Ascending aorta (tissue), 2 donors: ENCODE results near the gene SPDEF. TPM values are rescaled to one million over a fixed set of nuclear protein-coding genes. Genes with fewer than 3 reads are reported as not detected.

ENCODE experiments used
- DNase-seq, 2 donors: peaks; one replicate each; pipeline ENCODE4 v3.0.0-alpha.2; 2019; ENCODE audit warnings: low spot score in 2 of 2
- H3K27ac ChIP-seq, 2 donors: fragments of 200-600 bp; sonication (generic); one replicate each; pipeline ENCODE4 v1.5.1; 2016 to 2017; ENCODE audit warnings: mild to moderate bottlenecking in 1 of 2
- H3K27me3 ChIP-seq: fragments of 200-600 bp; sonication (generic); one replicate; pipeline ENCODE4 v1.5.1; 2017
- H3K36me3 ChIP-seq, 2 donors: fragments of 200-600 bp; sonication (generic); one replicate each; pipeline ENCODE4 v1.5.1; 2016
- H3K4me1 ChIP-seq, 2 donors: fragments of 200-600 bp; sonication (generic); one replicate each; pipeline ENCODE4 v1.5.1; 2016 to 2017; ENCODE audit warnings: mild to moderate bottlenecking in 1 of 2
- H3K4me3 ChIP-seq, 2 donors: fragments of 200-600 bp; sonication (generic); one replicate each; pipeline ENCODE4 v1.5.1; 2016 to 2017; ENCODE audit warnings: mild to moderate bottlenecking in 1 of 2
- H3K9me3 ChIP-seq, 2 donors: fragments of 200-600 bp; sonication (generic); one replicate each; pipeline ENCODE4 v1.5.1; 2016
- intact Hi-C: fragments of 100-400 bp; cut with DNase I; formaldehyde crosslinking; loops from one replicate; pipeline ENCODE4 v1.15.1; 2023
- total RNA-seq: library from RNA; depleted of rRNA; stranded (reverse); fragments of >200 nt; gene quantifications from one replicate; pipeline ENCODE4 v1.1.0, GENCODE V29; 2016
- TF ChIP-seq, protein P1 (sequence below), 3 experiments: fragments of 200-600 bp in 2 of 3; fragments of 450-650 bp in 1 of 3; sonication (generic) in 2 of 3; IDR thresholded peaks; one replicate each; pipeline ENCODE4 v1.5.1; 2016 to 2019; ENCODE audit warnings: antibody characterized with exemption in 3 of 3, mild to moderate bottlenecking in 1 of 3, moderate library complexity in 1 of 3

The SPDEF gene
- total RNA-seq, 1 donor from 2014 or later, result not detected

DNA sequence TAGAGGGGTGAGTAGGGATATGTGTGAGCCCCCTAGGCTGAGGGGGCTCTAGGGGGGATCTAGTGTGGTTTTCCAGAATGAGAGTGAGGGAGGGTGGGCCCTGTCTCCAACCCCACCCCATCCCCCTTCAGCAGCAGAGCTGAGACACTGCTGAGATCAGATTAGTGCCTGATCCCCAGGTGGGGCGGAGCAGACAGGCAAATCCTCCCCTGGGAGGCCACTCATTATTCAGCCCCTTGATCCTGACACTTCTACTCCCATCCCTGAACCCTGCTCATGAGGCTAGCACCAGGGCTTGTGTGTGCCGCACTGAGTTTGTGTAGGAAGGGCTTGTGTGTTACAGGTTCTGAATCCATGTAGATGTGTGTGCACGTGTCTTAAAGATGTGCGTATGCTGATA lies 42.5 kb downstream of the SPDEF start:
- H3K9me3 ChIP-seq, result no peaks in the 10 kb centered on the region
- H3K4me3 ChIP-seq, result no peak overlapping the region
- intact Hi-C loops, result no loop called here
- no peaks in the 10 kb centered on the region for H3K36me3 ChIP-seq
- TF ChIP-seq, protein P1, sequence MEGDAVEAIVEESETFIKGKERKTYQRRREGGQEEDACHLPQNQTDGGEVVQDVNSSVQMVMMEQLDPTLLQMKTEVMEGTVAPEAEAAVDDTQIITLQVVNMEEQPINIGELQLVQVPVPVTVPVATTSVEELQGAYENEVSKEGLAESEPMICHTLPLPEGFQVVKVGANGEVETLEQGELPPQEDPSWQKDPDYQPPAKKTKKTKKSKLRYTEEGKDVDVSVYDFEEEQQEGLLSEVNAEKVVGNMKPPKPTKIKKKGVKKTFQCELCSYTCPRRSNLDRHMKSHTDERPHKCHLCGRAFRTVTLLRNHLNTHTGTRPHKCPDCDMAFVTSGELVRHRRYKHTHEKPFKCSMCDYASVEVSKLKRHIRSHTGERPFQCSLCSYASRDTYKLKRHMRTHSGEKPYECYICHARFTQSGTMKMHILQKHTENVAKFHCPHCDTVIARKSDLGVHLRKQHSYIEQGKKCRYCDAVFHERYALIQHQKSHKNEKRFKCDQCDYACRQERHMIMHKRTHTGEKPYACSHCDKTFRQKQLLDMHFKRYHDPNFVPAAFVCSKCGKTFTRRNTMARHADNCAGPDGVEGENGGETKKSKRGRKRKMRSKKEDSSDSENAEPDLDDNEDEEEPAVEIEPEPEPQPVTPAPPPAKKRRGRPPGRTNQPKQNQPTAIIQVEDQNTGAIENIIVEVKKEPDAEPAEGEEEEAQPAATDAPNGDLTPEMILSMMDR (IDR thresholded peaks at IDR 0.05), result no peak
- no peak overlapping the region for H3K27ac ChIP-seq
- H3K4me1 ChIP-seq, result no peaks in the 10 kb centered on the region
- no peaks in the 10 kb centered on the region for H3K27me3 ChIP-seq
- no peak for DNase-seq

DNA sequence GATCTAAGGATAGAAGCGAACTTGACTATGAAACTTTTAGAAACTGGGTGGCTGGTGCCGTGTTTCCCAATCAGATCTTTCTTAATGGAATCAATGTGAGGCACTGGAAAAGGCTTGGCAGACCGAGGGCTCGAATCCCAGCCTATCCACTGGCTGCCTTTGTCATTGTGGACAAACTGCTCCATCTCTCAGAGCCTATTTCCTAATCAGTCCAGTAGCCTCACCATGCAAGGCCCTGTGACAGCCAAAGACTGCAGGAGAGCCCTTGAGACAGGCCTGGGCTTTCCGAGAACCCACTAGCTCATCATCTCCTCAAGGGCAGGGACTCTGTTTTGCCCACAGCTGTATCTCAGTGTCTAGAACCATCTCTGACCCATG lies 43.4 kb downstream of the SPDEF start:
- no peaks in the 10 kb centered on the region for H3K27me3 ChIP-seq
- H3K36me3 ChIP-seq, result no peaks in the 10 kb centered on the region
- no peak overlapping the region for H3K27ac ChIP-seq
- no peak for DNase-seq
- TF ChIP-seq, protein P1 (IDR thresholded peaks at IDR 0.05), result no peak
- no peak overlapping the region for H3K4me3 ChIP-seq
- H3K4me1 ChIP-seq, result no peaks in the 10 kb centered on the region
- intact Hi-C loops, result no loop called here
- H3K9me3 ChIP-seq, result no peaks in the 10 kb centered on the region

DNA sequence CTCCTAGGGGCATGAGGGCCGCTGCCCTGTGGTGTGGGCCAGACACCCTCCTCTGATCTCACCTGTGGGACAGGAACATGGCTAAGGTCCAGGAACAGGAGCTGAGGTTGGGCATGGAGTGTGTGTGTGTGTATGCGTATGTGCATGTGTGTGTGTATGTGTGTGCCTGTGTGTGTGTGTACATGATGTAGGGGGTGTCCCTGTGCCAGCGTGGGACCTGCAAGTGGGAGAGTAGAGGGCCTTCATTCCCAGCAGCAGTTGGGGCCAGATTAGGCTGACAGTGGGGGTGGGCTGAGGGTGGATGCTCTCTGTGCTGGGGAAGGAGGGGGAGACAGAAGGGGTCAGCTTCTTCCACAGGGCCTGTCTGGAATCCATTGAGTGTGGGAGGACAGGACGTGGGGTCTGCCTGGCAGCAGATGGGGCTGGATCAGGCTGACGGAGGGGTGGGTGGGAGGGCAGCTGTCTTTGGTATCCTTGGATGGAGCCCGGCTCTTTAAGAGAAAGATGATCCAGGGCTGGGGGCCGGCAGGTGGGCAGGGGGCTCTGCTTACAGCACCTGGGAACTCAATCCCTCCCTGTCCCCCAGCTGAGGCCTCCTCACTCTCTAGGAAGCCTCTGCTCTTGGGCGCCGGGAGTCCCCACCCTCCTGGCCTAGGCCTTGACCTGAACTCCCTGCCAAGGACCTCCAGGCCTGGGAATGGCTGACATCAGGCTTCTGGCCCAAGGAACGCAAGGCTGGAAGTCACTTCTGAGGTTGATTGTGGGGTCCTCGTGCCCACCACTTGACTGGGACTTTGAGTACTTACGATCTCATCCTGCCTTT lies 44.0 kb downstream of the SPDEF start:
- no peak for DNase-seq
- intact Hi-C loops, result no loop called here
- TF ChIP-seq, protein P1 (IDR thresholded peaks at IDR 0.05), result no peak
- Histone ChIP-seq H3K27ac (no peak overlapping the region), H3K9me3 (no peaks in the 10 kb centered on the region), H3K27me3 (no peaks in the 10 kb centered on the region), H3K4me3 (no peak overlapping the region), H3K4me1 (no peaks in the 10 kb centered on the region), H3K36me3 (no peaks in the 10 kb centered on the region)

DNA sequence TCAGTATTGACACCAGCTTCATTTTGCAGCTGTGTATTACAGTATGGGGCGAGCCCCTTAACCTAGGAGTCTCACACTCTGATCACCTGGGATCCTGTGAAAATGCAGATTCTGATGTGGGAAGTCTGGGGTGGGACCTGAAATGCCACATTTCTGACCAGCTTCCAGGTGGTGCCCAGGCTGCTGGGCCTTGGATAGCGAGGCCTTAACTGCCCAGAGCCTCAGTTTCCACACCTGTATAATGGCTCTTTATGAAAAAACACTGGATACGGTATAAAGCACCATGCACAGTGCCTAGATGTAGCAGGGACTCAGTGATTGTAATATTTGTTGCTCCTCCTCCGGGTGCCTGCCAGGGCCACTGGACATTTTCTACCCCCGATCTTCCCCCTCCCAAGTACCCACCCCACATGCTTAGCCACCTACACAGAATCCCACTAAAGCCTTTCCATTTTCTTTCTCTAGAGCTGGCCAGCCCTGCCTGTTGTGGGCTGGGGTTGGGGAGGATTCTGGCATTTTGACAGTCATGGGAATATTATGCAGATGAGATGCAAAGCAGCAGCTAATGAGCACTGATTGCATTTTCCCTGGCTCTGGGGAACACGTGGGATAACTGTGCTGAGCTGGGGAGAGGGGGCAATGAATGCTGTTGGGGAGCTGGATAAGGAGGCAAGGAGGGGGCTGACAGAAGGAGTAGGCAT lies 44.8 kb downstream of the SPDEF start:
- H3K27me3 ChIP-seq, result no peaks in the 10 kb centered on the region
- H3K4me3 ChIP-seq, result no peak overlapping the region
- TF ChIP-seq, protein P1 (IDR thresholded peaks at IDR 0.05), result no peak
- H3K36me3 ChIP-seq, result no peaks in the 10 kb centered on the region
- H3K4me1 ChIP-seq, result no peaks in the 10 kb centered on the region
- H3K9me3 ChIP-seq, result no peaks in the 10 kb centered on the region
- no peak overlapping the region for H3K27ac ChIP-seq
- DNase-seq, result no peak
- intact Hi-C loops, result no loop called here

DNA sequence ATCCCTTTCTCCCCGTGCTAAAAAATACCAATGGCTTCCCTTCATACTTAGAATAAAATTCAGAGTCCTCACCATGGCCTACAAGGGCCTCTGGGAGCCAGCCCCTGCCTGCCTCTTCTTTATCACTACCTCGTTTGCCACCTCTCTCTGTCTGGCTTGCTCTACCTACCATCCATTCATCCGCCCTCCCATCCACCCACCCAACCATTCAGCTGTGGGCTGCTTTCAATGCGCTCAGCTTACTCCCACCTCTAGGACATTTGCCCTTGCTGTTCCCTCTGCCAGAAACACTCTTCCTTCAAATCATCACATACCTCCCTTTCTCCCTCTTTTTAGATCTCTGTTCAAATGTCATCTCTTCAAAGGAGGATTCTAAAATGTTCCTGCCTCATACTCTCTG lies 45.8 kb downstream of the SPDEF start:
- no peak for DNase-seq
- TF ChIP-seq, protein P1 (IDR thresholded peaks at IDR 0.05), result no peak
- no peak overlapping the region for H3K27ac ChIP-seq
- H3K4me3 ChIP-seq, result no peak overlapping the region
- intact Hi-C loops, result no loop called here
- H3K4me1 ChIP-seq, result no peaks in the 10 kb centered on the region
- no peaks in the 10 kb centered on the region for H3K36me3 ChIP-seq
- H3K27me3 ChIP-seq, result no peaks in the 10 kb centered on the region
- no peaks in the 10 kb centered on the region for H3K9me3 ChIP-seq
